NCI-H748 (cell line): ENCODE measurements around the gene ANKH.
A peak's percentile ranks its signal among the peaks of the same experiment; 100 is the strongest.

Experiments used
- DNase-seq: peaks from one replicate; lab custom pipeline; 2025; ENCODE audit not compliant: unreplicated experiment; lab: John Stamatoyannopoulos, UW

ANKH gene

GRCh38 chr5:14741801-14742440, 129.7 kb downstream of the ANKH start:
- peak; percentile 98 for DNase-seq

GRCh38 chr5:14741131-14741530, 130.4 kb downstream of the ANKH start:
- peak; percentile 74 for DNase-seq

GRCh38 chr5:14739981-14740380, 131.6 kb downstream of the ANKH start:
- no peak for DNase-seq

- DNase-seq: no peak
These were observed 132.0 kb downstream of the ANKH start for GRCh38 chr5:14739538-14739937.

- no peak for DNase-seq
These were observed 133.5 kb downstream of the ANKH start for GRCh38 chr5:14738050-14738449.

- DNase-seq: no peak
These were observed 134.3 kb downstream of the ANKH start for GRCh38 chr5:14737291-14737690.

- DNase-seq: no peak
These were observed 135.6 kb downstream of the ANKH start for GRCh38 chr5:14735944-14736343.

- DNase-seq: no peak
These were observed 137.2 kb downstream of the ANKH start for GRCh38 chr5:14734396-14734795.

GRCh38 chr5:14733661-14734060, 137.9 kb downstream of the ANKH start:
- DNase-seq: no peak

GRCh38 chr5:14732991-14733390, 138.6 kb downstream of the ANKH start:
- DNase-seq: no peak

- DNase-seq: no peak
These were observed 140.7 kb downstream of the ANKH start for GRCh38 chr5:14730881-14731280.

GRCh38 chr5:14730466-14730865, 141.1 kb downstream of the ANKH start:
- DNase-seq: no peak

GRCh38 chr5:14729448-14730385, 141.9 kb downstream of the ANKH start:
- no peak for DNase-seq

- DNase-seq: peak; percentile 97
These were observed 143.1 kb downstream of the ANKH start for GRCh38 chr5:14728459-14728938.

GRCh38 chr5:14727928-14728458, 143.6 kb downstream of the ANKH start:
- no peak for DNase-seq

GRCh38 chr5:14727428-14727865, 144.1 kb downstream of the ANKH start:
- DNase-seq: peak; percentile 93

- DNase-seq: no peak
These were observed 145.3 kb downstream of the ANKH start for GRCh38 chr5:14726066-14726838.

- no peak for DNase-seq
These were observed 146.9 kb downstream of the ANKH start for GRCh38 chr5:14724633-14725032.

GRCh38 chr5:14723701-14724132, 147.9 kb downstream of the ANKH start:
- no peak for DNase-seq

GRCh38 chr5:14722923-14723322, 148.7 kb downstream of the ANKH start:
- DNase-seq: no peak
